H9 (cell line): Measurements from ENCODE around the gene FADD. TPM values are rescaled to one million over a fixed set of nuclear protein-coding genes. Genes with fewer than 3 reads are reported as not detected.
A peak's percentile ranks its signal among the peaks of the same experiment; 100 is the strongest.

Source experiments
- DNase-seq: peaks from one replicate; pipeline ENCODE4 v3.0.0-alpha.2; 2017
- H2AFZ ChIP-seq: one replicate; pipeline ENCODE4 v1.6.1; 2013; ENCODE audit warnings: mild to moderate bottlenecking, low read length, control low read depth, moderate library complexity
- H2AK5ac ChIP-seq: 2 replicates; pipeline ENCODE4 v1.6.1; 2013; ENCODE audit warnings: low read length, control low read depth, mixed read lengths; ENCODE audit not compliant: insufficient read length
- H2BK120ac ChIP-seq: one replicate; pipeline ENCODE4 v1.6.1; 2013; ENCODE audit warnings: low read depth, mild to moderate bottlenecking, low read length, control low read depth, inconsistent platforms; ENCODE audit not compliant: poor library complexity, severe bottlenecking
- H2BK12ac ChIP-seq: 2 replicates; pipeline ENCODE4 v1.6.1; 2013; ENCODE audit warnings: low read length, control low read depth, mixed read lengths, low read depth; ENCODE audit not compliant: insufficient read length
- H2BK15ac ChIP-seq: 2 replicates; pipeline ENCODE4 v1.6.1; 2013; ENCODE audit warnings: low read depth, low read length, control low read depth
- H2BK20ac ChIP-seq: one replicate; pipeline ENCODE4 v1.6.1; 2013; ENCODE audit warnings: low read depth, mild to moderate bottlenecking, low read length, control low read depth, inconsistent platforms; ENCODE audit not compliant: poor library complexity, severe bottlenecking
- H2BK5ac ChIP-seq: 2 replicates; pipeline ENCODE4 v1.6.1; 2013; ENCODE audit warnings: low read length, control low read depth, mixed read lengths; ENCODE audit not compliant: insufficient read length
- H3K14ac ChIP-seq: 2 replicates; pipeline ENCODE4 v1.6.1; 2013; ENCODE audit warnings: low read length, control low read depth; ENCODE audit not compliant: insufficient read depth
- H3K18ac ChIP-seq: 2 replicates; pipeline ENCODE4 v1.6.1; 2013; ENCODE audit warnings: low read depth, mild to moderate bottlenecking, mixed read lengths, low read length, control low read depth; ENCODE audit not compliant: insufficient read length
- H3K23ac ChIP-seq: 2 replicates; pipeline ENCODE4 v1.6.1; 2013; ENCODE audit warnings: low read length, control low read depth, mixed read lengths, low read depth; ENCODE audit not compliant: insufficient read length
- H3K23me2 ChIP-seq: 2 replicates; pipeline ENCODE4 v1.6.1; 2013; ENCODE audit warnings: low read depth, mild to moderate bottlenecking, mixed read lengths, low read length, control low read depth; ENCODE audit not compliant: insufficient read length, poor library complexity, severe bottlenecking
- H3K27ac ChIP-seq: 2 replicates; pipeline ENCODE4 v1.5.1; 2013; ENCODE audit warnings: low read length, control low read depth, mixed read lengths, low read depth; ENCODE audit not compliant: insufficient read length
- H3K27me3 ChIP-seq: 2 replicates; pipeline ENCODE4 v1.6.1; 2013; ENCODE audit warnings: low read length, control low read depth, inconsistent platforms; ENCODE audit not compliant: insufficient read depth
- H3K4ac ChIP-seq: 2 replicates; pipeline ENCODE4 v1.6.1; 2013; ENCODE audit warnings: low read depth, mild to moderate bottlenecking, control low read depth, inconsistent platforms, low read length, moderate library complexity
- H3K4me1 ChIP-seq: 2 replicates; pipeline ENCODE4 v1.6.1; 2013; ENCODE audit warnings: low read length, control low read depth, inconsistent platforms; ENCODE audit not compliant: insufficient read depth
- H3K4me2 ChIP-seq: 2 replicates; pipeline ENCODE4 v1.6.1; 2013; ENCODE audit warnings: low read length, control low read depth, mixed read lengths; ENCODE audit not compliant: insufficient read length, insufficient read depth
- H3K56ac ChIP-seq: 2 replicates; pipeline ENCODE4 v1.6.1; 2013; ENCODE audit warnings: low read depth, mild to moderate bottlenecking, mixed read lengths, low read length, control low read depth; ENCODE audit not compliant: insufficient read length
- H3K79me1 ChIP-seq: 2 replicates; pipeline ENCODE4 v1.6.1; 2013; ENCODE audit warnings: low read depth, mild to moderate bottlenecking, moderate library complexity, low read length, control low read depth, inconsistent platforms; ENCODE audit not compliant: insufficient read depth, poor library complexity, severe bottlenecking
- H3K79me2 ChIP-seq: 2 replicates; pipeline ENCODE4 v1.6.1; 2013; ENCODE audit warnings: low read length, control low read depth, inconsistent platforms; ENCODE audit not compliant: insufficient read depth
- H3K9ac ChIP-seq: 2 replicates; pipeline ENCODE4 v1.6.1; 2013; ENCODE audit warnings: low read length, control low read depth, mixed read lengths; ENCODE audit not compliant: insufficient read length; ENCODE audit errors: extremely low read depth
- H3K9me3 ChIP-seq: one replicate; pipeline ENCODE4 v1.6.1; 2013; ENCODE audit warnings: low read depth, low read length, inconsistent platforms; ENCODE audit not compliant: control insufficient read depth
- H3T11ph ChIP-seq: one replicate; pipeline ENCODE4 v1.6.1; 2013; ENCODE audit warnings: mild to moderate bottlenecking, low read length, control low read depth, inconsistent platforms
- H4K20me1 ChIP-seq: one replicate; pipeline ENCODE4 v1.6.1; 2013; ENCODE audit not compliant: control insufficient read depth, insufficient read length, insufficient read depth
- H4K5ac ChIP-seq: 2 replicates; pipeline ENCODE4 v1.6.1; 2013; ENCODE audit warnings: low read depth, mild to moderate bottlenecking, mixed read lengths, low read length, control low read depth; ENCODE audit not compliant: insufficient read length
- H4K8ac ChIP-seq: replicated peaks from 2 replicates; pipeline ENCODE4 v1.6.1; 2013; ENCODE audit warnings: low read length, control low read depth, mixed read lengths, low read depth; ENCODE audit not compliant: insufficient read length
- H4K91ac ChIP-seq: 2 replicates; pipeline ENCODE4 v1.6.1; 2013; ENCODE audit warnings: low read depth, mild to moderate bottlenecking, moderate library complexity, mixed read lengths, low read length, control low read depth; ENCODE audit not compliant: insufficient read length
- H3K27ac Mint-ChIP-seq, 3 experiments: 2 replicates in 2 of 3; 3 replicates in 1 of 3; pipeline ENCODE4 v1.8.0; 2020 to 2021; ENCODE audit warnings: mixed read lengths in 3 of 3, mild to moderate bottlenecking in 1 of 3, moderate library complexity in 1 of 3
- H3K27me3 Mint-ChIP-seq: 2 replicates; pipeline ENCODE4 v1.8.0; 2021; ENCODE audit warnings: low read depth, mild to moderate bottlenecking, moderate library complexity, mixed read lengths
- H3K36me3 Mint-ChIP-seq, 3 experiments: 2 replicates in 2 of 3; 3 replicates in 1 of 3; pipeline ENCODE4 v1.8.0; 2020 to 2021; ENCODE audit warnings: low read depth in 3 of 3, mixed read lengths in 3 of 3; ENCODE audit not compliant: insufficient read depth in 1 of 3
- H3K4me1 Mint-ChIP-seq, 2 experiments: 2 replicates each; pipeline ENCODE4 v1.8.0; 2020; ENCODE audit warnings: mixed read lengths in 2 of 2
- H3K4me3 Mint-ChIP-seq, 2 experiments: 2 replicates in 1 of 2; 3 replicates in 1 of 2; pipeline ENCODE4 v1.8.0; 2020 to 2021; ENCODE audit warnings: mild to moderate bottlenecking in 2 of 2, mixed read lengths in 2 of 2, moderate library complexity in 1 of 2
- H3K9me3 Mint-ChIP-seq, 2 experiments: 2 replicates in 1 of 2; 3 replicates in 1 of 2; pipeline ENCODE4 v1.8.0; 2020; ENCODE audit warnings: mild to moderate bottlenecking in 2 of 2, mixed read lengths in 2 of 2, moderate library complexity in 1 of 2
- WGBS: extraction: QIAGEN DNeasy Blood & Tissue Kit; methylation state at CpG from one replicate; pipeline ENCODE4 v1.1.7; 2013; ENCODE audit warnings: missing lambda C conversion rate, low lambda C conversion rate, mixed read lengths; ENCODE audit not compliant: insufficient read length; ENCODE audit errors: extremely low coverage; 5-methylcytosine and 5-hydroxymethylcytosine counted together
- total RNA-seq: library from RNA; stranded (reverse); gene quantifications from 2 replicates; pipeline ENCODE4 v1.2.1, GENCODE V29; 2021
- TF ChIP-seq, protein P1 (sequence below): fragments of 200-600 bp; sonication (generic); conservative IDR thresholded peaks from 3 replicates; pipeline ENCODE4 v1.8.0; 2021; ENCODE audit warnings: antibody characterized with exemption, mild to moderate bottlenecking

The FADD gene
- total RNA-seq, 1 experiment from 2014 or later = 51.1 TPM

DNA sequence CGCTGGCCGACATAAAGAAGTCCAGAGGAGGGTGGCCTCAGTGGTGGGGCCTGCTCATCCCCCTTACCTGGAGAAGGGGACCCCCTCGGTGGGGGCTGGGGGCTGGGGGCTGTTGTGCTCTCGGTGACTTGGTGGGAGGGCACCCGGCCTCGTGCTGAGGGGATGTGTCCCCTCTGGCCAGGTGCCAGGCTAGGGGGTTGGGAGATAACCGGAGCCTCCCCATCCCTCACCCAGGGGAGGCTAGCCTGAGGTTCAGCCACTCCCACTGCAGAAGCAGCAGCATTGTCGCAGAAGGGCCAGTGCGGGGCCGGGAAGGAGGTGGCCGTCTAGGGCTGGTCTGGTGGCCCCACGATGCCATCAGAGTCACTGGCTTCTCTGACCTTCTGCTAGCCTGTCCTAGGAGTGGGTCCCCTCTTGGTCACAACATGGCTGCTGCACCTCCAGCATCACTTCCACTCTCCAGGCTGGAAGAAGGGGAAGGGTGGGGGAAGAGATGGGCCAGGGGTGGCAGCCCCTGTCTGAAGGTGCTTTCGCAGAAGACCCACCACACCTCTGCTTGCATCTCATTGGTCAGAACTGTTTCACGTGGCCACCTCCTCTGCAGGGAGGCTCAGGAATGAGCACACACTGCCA lies 44.2 kb upstream of the FADD start:
- Histone ChIP-seq H3K56ac (no peak overlapping the region), H3K27me3 (no peaks in the 10 kb centered on the region), H2BK120ac (no peak overlapping the region), H2BK15ac (no peak overlapping the region), H4K5ac (no peak overlapping the region), H3K9me3 (no peaks in the 10 kb centered on the region), H2BK12ac (no peak overlapping the region), H2AK5ac (no peak overlapping the region), H4K91ac (no peak overlapping the region), H3K9ac (no peak overlapping the region), H3K18ac (no peak overlapping the region), H2AFZ (no peak overlapping the region), H2BK5ac (no peak overlapping the region), H3K23me2 (no peaks in the 10 kb centered on the region), H2BK20ac (no peak overlapping the region), H4K8ac (no peak overlapping the region), H3K4me1 (no peaks in the 10 kb centered on the region), H3K79me1 (no peaks in the 10 kb centered on the region), H4K20me1 (no peaks in the 10 kb centered on the region), H3K4ac (no peak overlapping the region), H3K23ac (no peak overlapping the region), H3K79me2 (no peaks in the 10 kb centered on the region), H3K4me2 (no peak overlapping the region), H3K27ac (no peak overlapping the region), H3T11ph (no peak overlapping the region), H3K14ac (no peak overlapping the region)
- peaks cover 0 to 12% of the 10 kb centered on the region in 2 experiments; a peak in 3 of 4 replicates for H3K4me1 Mint-ChIP-seq
- no peak for DNase-seq
- no peak overlapping the region for H3K4me3 Mint-ChIP-seq
- H3K27me3 Mint-ChIP-seq = peaks cover 5% of the 10 kb centered on the region
- WGBS = no CpG with 5 or more reads among the region's 14 CpGs
- TF ChIP-seq, protein P1, sequence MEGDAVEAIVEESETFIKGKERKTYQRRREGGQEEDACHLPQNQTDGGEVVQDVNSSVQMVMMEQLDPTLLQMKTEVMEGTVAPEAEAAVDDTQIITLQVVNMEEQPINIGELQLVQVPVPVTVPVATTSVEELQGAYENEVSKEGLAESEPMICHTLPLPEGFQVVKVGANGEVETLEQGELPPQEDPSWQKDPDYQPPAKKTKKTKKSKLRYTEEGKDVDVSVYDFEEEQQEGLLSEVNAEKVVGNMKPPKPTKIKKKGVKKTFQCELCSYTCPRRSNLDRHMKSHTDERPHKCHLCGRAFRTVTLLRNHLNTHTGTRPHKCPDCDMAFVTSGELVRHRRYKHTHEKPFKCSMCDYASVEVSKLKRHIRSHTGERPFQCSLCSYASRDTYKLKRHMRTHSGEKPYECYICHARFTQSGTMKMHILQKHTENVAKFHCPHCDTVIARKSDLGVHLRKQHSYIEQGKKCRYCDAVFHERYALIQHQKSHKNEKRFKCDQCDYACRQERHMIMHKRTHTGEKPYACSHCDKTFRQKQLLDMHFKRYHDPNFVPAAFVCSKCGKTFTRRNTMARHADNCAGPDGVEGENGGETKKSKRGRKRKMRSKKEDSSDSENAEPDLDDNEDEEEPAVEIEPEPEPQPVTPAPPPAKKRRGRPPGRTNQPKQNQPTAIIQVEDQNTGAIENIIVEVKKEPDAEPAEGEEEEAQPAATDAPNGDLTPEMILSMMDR = no peak
- H3K27ac Mint-ChIP-seq = peak overlapping the region in 1 of 3 experiments; percentile 92; a peak in 1 of 7 replicates
- no peaks in the 10 kb centered on the region for H3K36me3 Mint-ChIP-seq
- no peaks in the 10 kb centered on the region for H3K9me3 Mint-ChIP-seq
